Endothelial cell of umbilical vein (primary cell): ENCODE measurements around the gene CEP70. TPM values are rescaled to one million over a fixed set of nuclear protein-coding genes. Genes with fewer than 3 reads are reported as not detected.

Experiments
- BruUV-seq: library from RNA; stranded (reverse); fragments of 400-500 nt; replicated peaks from 2 replicates; lab custom pipeline; 2021; lab: Mats Ljungman, UMichigan
- CTCF ChIA-PET: fragments of 300-600, 350-600 bp; sonication (Branson Sonifier 250); formaldehyde crosslinking; loops from one replicate; lab custom pipeline; 2021; ENCODE audit warnings: antibody characterized with exemption, inconsistent platforms; lab: Charles Lee
- POLR2A ChIA-PET: fragments of 300-600, 350-600 bp; sonication (Branson Sonifier 250); formaldehyde crosslinking; loops from one replicate; lab custom pipeline; 2021; ENCODE audit warnings: antibody characterized with exemption, inconsistent platforms; lab: Charles Lee
- DNase-seq: peaks from one replicate; pipeline ENCODE4 v3.0.0-alpha.2; 2011; ENCODE audit warnings: low read depth, low spot score
- FAIRE-seq: peaks from 2 replicates; lab custom pipeline; 2011; peaks lifted over from hg19 to GRCh38; lab: Jason Lieb, UNC
- H2AFZ ChIP-seq: 2 replicates; pipeline ENCODE4 v1.6.0; 2012; ENCODE audit warnings: low read depth, low read length, control low read depth, inconsistent platforms
- H3K27ac ChIP-seq: 2 replicates; pipeline ENCODE4 v1.5.1; 2011; ENCODE audit warnings: low read depth, mild to moderate bottlenecking, control low read depth, low read length, moderate library complexity; ENCODE audit not compliant: insufficient read depth
- H3K27me3 ChIP-seq, 2 experiments: 2 replicates each; pipeline versions ENCODE4 v1.6.0 to v1.6.1; 2011; ENCODE audit warnings: low read length in 2 of 2, mixed read lengths in 1 of 2; ENCODE audit not compliant: control insufficient read depth in 2 of 2, insufficient read depth in 2 of 2
- H3K36me3 ChIP-seq, 2 experiments: 2 replicates in 1 of 2; 3 replicates in 1 of 2; pipeline ENCODE4 v1.5.1; 2011; ENCODE audit warnings: low read length in 2 of 2, mild to moderate bottlenecking in 1 of 2, moderate library complexity in 1 of 2; ENCODE audit not compliant: control insufficient read depth in 2 of 2, insufficient read depth in 2 of 2; ENCODE audit errors: extremely low read depth in 1 of 2
- H3K4me1 ChIP-seq: 3 replicates; pipeline ENCODE4 v1.5.1; 2011; ENCODE audit warnings: mild to moderate bottlenecking, low read length; ENCODE audit not compliant: control insufficient read depth, insufficient read depth; ENCODE audit errors: extremely low read depth
- H3K4me2 ChIP-seq: 2 replicates; pipeline ENCODE4 v1.6.1; 2011; ENCODE audit warnings: low read length, control low read depth, mixed read lengths; ENCODE audit not compliant: insufficient read depth
- H3K4me3 ChIP-seq, 3 experiments: fragments of 200-600 bp in 1 of 3; sonication (generic), shearing (Covaris generic) in 1 of 3; replicated peaks in 1 of 3; 2 replicates each; pipeline ENCODE4 v1.5.1; 2011 to 2016; ENCODE audit warnings: control low read depth in 3 of 3, low read length in 3 of 3, mild to moderate bottlenecking in 2 of 3, inconsistent platforms in 1 of 3, low read depth in 1 of 3, moderate library complexity in 1 of 3; ENCODE audit not compliant: insufficient read depth in 1 of 3
- H3K79me2 ChIP-seq: 2 replicates; pipeline ENCODE4 v1.6.0; 2012; ENCODE audit warnings: low read length, inconsistent platforms; ENCODE audit not compliant: control insufficient read depth, insufficient read depth
- H3K9ac ChIP-seq: replicated peaks from 2 replicates; pipeline ENCODE3; 2011; ENCODE audit warnings: low read length, control low read depth; ENCODE audit not compliant: insufficient read depth; ENCODE audit errors: extremely low read depth
- H3K9me1 ChIP-seq: replicated peaks from 3 replicates; pipeline ENCODE4 v1.6.0; 2011; ENCODE audit warnings: mild to moderate bottlenecking, low read length; ENCODE audit not compliant: control insufficient read depth, insufficient read depth; ENCODE audit errors: extremely low read depth
- H3K9me3 ChIP-seq: replicated peaks from 2 replicates; pipeline ENCODE4 v1.5.1; 2012; ENCODE audit warnings: low read length, inconsistent platforms; ENCODE audit not compliant: control insufficient read depth, insufficient read depth
- H4K20me1 ChIP-seq: replicated peaks from 2 replicates; pipeline ENCODE3; 2011; ENCODE audit warnings: mild to moderate bottlenecking, low read length; ENCODE audit not compliant: control insufficient read depth, insufficient read depth; ENCODE audit errors: extremely low read depth
- EZH2 ChIP-seq: IDR thresholded peaks from 2 replicates; pipeline ENCODE4 v1.6.1; 2012; ENCODE audit warnings: borderline replicate concordance, low read depth, mild to moderate bottlenecking, moderate library complexity, low read length, inconsistent platforms; ENCODE audit not compliant: severe bottlenecking
- FOS ChIP-seq: IDR thresholded peaks from 2 replicates; pipeline ENCODE4 v1.6.1; 2011; ENCODE audit warnings: mild to moderate bottlenecking, low read length, moderate library complexity, borderline replicate concordance; ENCODE audit not compliant: insufficient read depth
- GATA2 ChIP-seq: IDR thresholded peaks from 2 replicates; pipeline ENCODE4 v1.7.0; 2011; ENCODE audit warnings: low read depth, mild to moderate bottlenecking, moderate library complexity, mixed read lengths, low read length; ENCODE audit not compliant: insufficient read length, insufficient read depth
- JUN ChIP-seq: IDR thresholded peaks from 2 replicates; pipeline ENCODE4 v1.6.1; 2011; ENCODE audit warnings: borderline replicate concordance, low read depth; ENCODE audit not compliant: insufficient read length, insufficient read depth
- MYC ChIP-seq: IDR thresholded peaks from one replicate; pipeline ENCODE4 v1.6.1; 2011; ENCODE audit warnings: mild to moderate bottlenecking, low read depth, low read length
- POLR2A ChIP-seq: IDR thresholded peaks from 2 replicates; pipeline ENCODE4 v1.6.1; 2012; ENCODE audit warnings: low read depth, mild to moderate bottlenecking, control low read depth, low read length
- POLR2AphosphoS5 ChIP-seq: IDR thresholded peaks from 2 replicates; pipeline ENCODE4 v1.6.1; 2012; ENCODE audit warnings: low read depth, mild to moderate bottlenecking, control low read depth, low read length, moderate library complexity; ENCODE audit not compliant: insufficient read depth
- dilution Hi-C: fragments of 300-500 bp; cut with MboI; formaldehyde crosslinking; loops from one replicate; pipeline ENCODE4 v1.15.0; 2019; ENCODE audit warnings: low sequenced_read_pairs; ENCODE audit not compliant: extremely low pct_ligation_motif_present
- intact Hi-C: fragments of 100-400 bp; cut with micrococcal nuclease; formaldehyde crosslinking; loops from one replicate; pipeline ENCODE4 v1.10.0; 2022
- polyA plus RNA-seq, 4 experiments: library from polyadenylated mRNA; depleted of rRNA in 3 of 4; stranded (reverse) in 3 of 4; unstranded in 1 of 4; fragments of >200 nt; gene quantifications; 2 replicates each; pipeline versions ENCODE4 v1.2.1 to v1.2.3, GENCODE V29; 2011 to 2012; ENCODE audit warnings: missing spikeins in 1 of 4
- total RNA-seq: library from RNA; stranded (reverse); gene quantifications from 2 replicates; pipeline ENCODE4 v1.2.3, GENCODE V29; 2021
- TF ChIP-seq, protein P1 (sequence below): IDR thresholded peaks from 2 replicates; pipeline ENCODE4 v1.6.1; 2011; ENCODE audit not compliant: insufficient read depth, insufficient read length
- TF ChIP-seq, protein P2 (sequence below), 2 donors: IDR thresholded peaks; 1 replicate in 1 of 2; 2 replicates in 1 of 2; pipeline ENCODE4 v1.5.1; 2011; ENCODE audit warnings: low read length in 2 of 2, mild to moderate bottlenecking in 2 of 2, moderate library complexity in 2 of 2, control low read depth in 1 of 2, inconsistent platforms in 1 of 2, low read depth in 1 of 2; ENCODE audit not compliant: insufficient read depth in 1 of 2; ENCODE audit errors: extremely low read depth in 1 of 2

CEP70 gene
- total and polyA plus RNA-seq, 2 donors (not counting 3 experiments of a cell fraction or from before 2014, with no cell fraction given): 2.1 to 16.9 TPM

DNA sequence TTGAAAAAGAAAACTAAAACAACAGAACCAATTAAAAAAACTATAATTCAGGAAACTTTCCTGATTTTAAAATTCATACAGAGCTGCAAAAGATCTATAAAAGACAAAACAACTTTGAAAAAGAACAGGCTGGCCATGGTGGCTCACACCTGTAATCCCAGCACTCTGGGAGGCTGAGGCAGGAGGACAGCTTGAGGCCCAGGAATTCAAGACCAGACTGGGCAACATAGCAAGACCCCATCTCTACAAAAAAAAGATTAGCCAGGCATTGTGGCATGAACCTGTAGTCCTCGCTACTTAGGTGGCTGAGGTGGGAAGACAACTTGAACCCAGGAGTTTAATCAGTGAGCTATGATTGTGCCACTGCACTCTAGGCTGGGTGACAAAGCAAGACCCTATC is 6.7 kb downstream of the CEP70 start:
- H3K4me1 ChIP-seq: no peaks in the 10 kb centered on the region
- H3K9ac ChIP-seq: no peak overlapping the region
- intact Hi-C loops: no loop called here
- no peaks in the 10 kb centered on the region for H4K20me1 ChIP-seq
- H3K4me3 ChIP-seq: no peak overlapping the region
- H3K9me3 ChIP-seq: no peaks in the 10 kb centered on the region
- ChIA-PET POLR2A (no interaction called here), CTCF (interaction anchor here (0.8 to 1.6 kb wide), 3 partner anchors 108 to 336 kb away, joined by 6 read pairs; no protein-coding TSS in a partner anchor)
- H3K79me2 ChIP-seq: peaks cover 2% of the 10 kb centered on the region
- H3K27me3 ChIP-seq: no peaks in the 10 kb centered on the region
- no peaks in the 10 kb centered on the region for H3K9me1 ChIP-seq
- no peak overlapping the region for H3K27ac ChIP-seq
- no peak for TF ChIP-seq POLR2A
- no peak for TF ChIP-seq POLR2AphosphoS5
- TF ChIP-seq FOS: no peak
- TF ChIP-seq MYC: no peak
- TF ChIP-seq, protein P1, sequence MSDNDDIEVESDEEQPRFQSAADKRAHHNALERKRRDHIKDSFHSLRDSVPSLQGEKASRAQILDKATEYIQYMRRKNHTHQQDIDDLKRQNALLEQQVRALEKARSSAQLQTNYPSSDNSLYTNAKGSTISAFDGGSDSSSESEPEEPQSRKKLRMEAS: no peak
- no peak for TF ChIP-seq EZH2
- TF ChIP-seq, protein P2, sequence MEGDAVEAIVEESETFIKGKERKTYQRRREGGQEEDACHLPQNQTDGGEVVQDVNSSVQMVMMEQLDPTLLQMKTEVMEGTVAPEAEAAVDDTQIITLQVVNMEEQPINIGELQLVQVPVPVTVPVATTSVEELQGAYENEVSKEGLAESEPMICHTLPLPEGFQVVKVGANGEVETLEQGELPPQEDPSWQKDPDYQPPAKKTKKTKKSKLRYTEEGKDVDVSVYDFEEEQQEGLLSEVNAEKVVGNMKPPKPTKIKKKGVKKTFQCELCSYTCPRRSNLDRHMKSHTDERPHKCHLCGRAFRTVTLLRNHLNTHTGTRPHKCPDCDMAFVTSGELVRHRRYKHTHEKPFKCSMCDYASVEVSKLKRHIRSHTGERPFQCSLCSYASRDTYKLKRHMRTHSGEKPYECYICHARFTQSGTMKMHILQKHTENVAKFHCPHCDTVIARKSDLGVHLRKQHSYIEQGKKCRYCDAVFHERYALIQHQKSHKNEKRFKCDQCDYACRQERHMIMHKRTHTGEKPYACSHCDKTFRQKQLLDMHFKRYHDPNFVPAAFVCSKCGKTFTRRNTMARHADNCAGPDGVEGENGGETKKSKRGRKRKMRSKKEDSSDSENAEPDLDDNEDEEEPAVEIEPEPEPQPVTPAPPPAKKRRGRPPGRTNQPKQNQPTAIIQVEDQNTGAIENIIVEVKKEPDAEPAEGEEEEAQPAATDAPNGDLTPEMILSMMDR (IDR thresholded peaks at IDR 0.05; ENCODE audit: extremely low read depth in 1 of 2, insufficient read depth in 1 of 2, low read depth in 1 of 2, low read length in 2 of 2): no peak
- TF ChIP-seq JUN: no peak
- TF ChIP-seq GATA2: no peak
- dilution Hi-C loops: no loop called here
- DNase-seq (no peak), FAIRE-seq (no peak)
- no peaks in the 10 kb centered on the region for H3K36me3 ChIP-seq
- H2AFZ ChIP-seq: no peak overlapping the region
- no TSS peak for BruUV-seq
- no peak overlapping the region for H3K4me2 ChIP-seq
